Ureter (tissue), 1 donor: ENCODE measurements around the gene KRTAP5-3. TPM values are rescaled to one million over a fixed set of nuclear protein-coding genes. Genes with fewer than 3 reads are reported as not detected.
"Not testable (repeated sequence)": the region's sequence is repeated elsewhere in the genome, so short reads cannot be mapped to it uniquely, and the experiment has no call there.

Source experiments
- DNase-seq: peaks from one replicate; pipeline ENCODE4 v3.0.0-alpha.2; 2020; ENCODE audit warnings: low spot score
- total RNA-seq: library from RNA; stranded (reverse); gene quantifications from one replicate; pipeline ENCODE4 v1.2.4, GENCODE V29; 2023
- donor health status: DM: yes; HTN: yes; CAD: no.

Gene KRTAP5-3
- total RNA-seq, 1 donor from 2014 or later: not detected

DNA sequence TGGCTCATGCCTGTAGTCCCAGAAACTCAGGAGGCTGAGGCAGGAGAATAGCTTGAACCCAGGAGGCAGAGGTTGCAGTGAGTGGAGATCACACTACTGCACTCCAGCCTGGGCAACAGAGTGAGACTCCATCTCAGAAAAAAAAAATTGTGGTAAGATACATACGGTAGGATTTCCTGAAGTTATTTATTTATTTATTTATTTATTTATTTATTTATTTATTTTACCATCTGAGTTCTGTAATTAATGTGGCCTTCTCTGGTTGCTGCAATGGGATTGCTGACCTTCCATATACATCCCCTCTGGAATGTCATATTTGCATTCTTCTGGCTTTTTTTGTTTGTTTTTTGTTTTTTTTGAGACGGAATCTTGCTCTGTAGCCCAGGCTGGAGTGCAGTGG, 25.4 kb downstream of the KRTAP5-3 start:
- DNase-seq: not testable (repeated sequence)

GRCh38 chr11:1581976-1582375, 26.3 kb downstream of the KRTAP5-3 start:
- DNase-seq: no peak

DNA sequence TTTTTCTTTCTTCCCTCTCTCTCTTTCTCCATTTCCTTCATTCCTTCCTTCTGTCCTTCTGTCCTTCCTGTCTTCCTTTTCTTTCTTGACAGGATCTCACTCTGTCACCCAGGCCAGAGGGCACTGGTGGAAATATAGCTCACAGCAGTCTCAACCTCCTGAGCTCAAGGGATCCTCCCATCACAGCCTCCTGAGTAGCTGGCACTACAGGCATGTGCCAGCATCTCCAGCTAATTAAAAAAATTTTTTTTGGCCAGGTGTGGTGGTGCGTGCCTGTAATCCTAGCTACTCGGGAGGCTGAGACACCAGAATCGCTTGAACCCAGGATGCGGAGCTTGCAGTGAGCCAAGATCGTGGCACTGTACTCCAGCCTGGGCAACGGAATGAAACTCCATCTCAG, 31.4 kb downstream of the KRTAP5-3 start:
- DNase-seq: no peak

DNA sequence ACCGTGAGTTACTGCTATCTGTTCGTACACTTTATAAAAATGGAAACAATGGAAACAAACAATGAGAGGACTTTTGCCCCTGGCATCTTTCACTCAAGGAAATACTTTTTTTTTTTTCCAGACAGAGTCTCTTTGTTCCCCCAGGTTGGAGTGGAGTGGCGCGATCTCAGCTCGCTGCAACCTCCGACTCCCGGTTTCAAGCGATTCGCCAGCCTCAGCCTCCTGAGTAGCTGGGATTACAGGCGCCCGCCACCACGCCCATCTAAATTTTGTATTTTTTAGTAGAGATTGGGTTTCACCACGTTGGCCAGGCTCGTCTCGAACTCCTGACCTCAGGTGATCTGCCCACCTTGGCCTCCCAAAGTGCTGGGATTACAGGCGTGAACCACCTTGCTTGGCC, 32.5 kb downstream of the KRTAP5-3 start:
- DNase-seq: not testable (repeated sequence)

- no peak for DNase-seq
Measured at GRCh38 chr11:1574933-1575242, 33.4 kb downstream of the KRTAP5-3 start.

DNA sequence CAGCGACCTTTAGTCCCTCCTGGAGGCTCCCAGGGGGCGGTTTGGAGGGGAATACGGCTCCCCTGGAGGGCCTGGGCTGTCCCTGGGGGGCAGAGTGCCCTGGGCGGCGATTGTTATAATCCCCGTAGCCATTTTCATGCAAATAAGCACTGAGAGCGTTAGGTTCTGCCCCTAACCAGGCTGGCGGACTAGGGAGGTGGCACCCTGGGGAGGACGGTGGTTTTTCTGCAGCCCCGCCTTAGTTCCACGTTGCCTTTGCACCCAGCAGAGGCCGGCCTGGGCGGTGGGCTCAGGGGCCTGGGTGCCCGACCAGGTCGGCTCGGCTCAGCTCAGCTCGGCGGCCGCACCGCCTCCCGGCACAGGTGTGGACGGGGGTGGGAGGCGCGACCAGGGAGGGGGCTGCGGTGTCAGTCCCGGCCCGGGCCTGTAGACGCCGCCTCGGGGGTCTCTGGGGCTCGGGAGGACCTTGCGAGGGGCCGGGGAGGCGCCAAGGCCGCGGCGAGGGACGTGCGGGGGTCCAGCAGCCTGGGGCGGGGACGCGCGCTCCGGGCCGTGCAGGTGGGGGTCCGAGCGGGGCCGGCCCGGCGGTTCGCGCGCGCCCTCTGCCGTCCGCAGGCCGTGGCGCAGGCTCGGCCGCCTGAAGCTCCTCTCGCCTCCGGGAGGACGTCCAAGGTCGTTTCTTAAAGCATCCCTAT, 33.9 kb downstream of the KRTAP5-3 start:
- no peak for DNase-seq

- no peak for DNase-seq
Measured at GRCh38 chr11:1573903-1574237, 34.4 kb downstream of the KRTAP5-3 start.

DNA sequence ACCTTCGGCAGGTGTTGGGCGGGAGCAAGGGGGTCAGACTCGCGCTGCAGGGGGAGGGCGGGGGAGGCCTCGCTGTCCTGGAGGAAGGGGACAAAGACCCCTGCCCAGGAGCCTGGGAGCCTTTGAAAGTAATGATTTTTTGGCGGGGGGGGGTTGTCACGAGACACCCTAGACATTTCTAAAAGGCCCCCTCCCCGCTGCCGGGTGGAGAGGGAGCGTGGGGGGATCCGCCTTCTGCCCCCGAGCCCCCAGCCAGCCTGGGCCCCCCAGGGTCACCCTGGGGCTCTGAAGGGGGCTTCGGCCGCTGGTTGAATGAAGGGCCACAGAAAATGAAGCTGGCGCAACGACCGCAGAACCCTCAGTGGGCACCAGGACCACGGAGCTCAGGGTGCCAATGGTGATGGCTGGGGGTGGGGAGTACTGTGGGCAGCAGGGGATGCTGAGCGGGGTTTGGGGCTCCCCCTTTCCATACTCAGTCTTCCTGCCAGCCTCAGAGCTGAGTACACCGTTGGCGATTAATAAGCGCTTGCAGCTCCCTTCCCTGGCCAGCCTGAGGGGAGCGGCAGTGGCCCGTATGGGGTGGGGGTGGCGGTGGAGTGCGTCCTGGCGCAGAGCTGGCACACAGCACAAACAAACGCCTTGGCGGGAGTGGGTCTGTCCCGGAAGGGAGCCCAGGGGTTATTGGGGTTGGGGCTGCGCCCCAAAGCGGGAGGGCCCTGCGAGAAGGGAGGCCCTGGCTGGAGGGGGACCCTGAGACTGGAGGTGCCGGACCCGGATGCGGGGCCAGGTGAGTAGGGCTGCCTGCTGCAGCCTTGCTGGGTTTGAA, 35.0 kb downstream of the KRTAP5-3 start:
- DNase-seq: no peak

- peak; percentile 91 for DNase-seq
Measured at GRCh38 chr11:1572197-1573076, 35.8 kb downstream of the KRTAP5-3 start, which contains the start of gene DUSP8. Gene DUSP8 (minus strand): TSS chr11:1572271. CDS start chr11:1565826, 6,445 bp downstream.

DNA sequence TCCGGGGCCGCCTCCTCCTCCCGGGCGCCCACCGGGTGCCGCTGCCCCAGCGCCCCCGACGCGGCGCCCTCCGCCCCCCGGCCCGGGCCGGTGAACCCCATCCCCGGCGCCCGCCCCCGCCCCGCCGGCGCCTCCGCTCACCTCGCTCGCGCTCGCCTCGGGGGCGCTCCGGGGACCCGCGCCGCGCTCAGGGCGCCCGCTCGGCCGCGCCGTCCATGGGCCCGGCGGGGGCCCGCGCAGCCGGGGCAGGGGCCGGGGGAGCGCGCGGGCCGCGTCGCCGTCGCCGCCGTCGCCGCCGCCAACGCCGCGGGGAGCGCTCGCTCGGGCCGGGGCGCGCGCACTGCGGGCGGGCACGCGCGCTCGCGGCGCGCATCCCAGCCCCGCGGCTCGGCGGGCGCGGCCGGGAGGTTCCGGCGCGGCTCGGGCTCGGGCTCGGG, 36.5 kb downstream of the KRTAP5-3 start:
- DNase-seq: no peak

DNA sequence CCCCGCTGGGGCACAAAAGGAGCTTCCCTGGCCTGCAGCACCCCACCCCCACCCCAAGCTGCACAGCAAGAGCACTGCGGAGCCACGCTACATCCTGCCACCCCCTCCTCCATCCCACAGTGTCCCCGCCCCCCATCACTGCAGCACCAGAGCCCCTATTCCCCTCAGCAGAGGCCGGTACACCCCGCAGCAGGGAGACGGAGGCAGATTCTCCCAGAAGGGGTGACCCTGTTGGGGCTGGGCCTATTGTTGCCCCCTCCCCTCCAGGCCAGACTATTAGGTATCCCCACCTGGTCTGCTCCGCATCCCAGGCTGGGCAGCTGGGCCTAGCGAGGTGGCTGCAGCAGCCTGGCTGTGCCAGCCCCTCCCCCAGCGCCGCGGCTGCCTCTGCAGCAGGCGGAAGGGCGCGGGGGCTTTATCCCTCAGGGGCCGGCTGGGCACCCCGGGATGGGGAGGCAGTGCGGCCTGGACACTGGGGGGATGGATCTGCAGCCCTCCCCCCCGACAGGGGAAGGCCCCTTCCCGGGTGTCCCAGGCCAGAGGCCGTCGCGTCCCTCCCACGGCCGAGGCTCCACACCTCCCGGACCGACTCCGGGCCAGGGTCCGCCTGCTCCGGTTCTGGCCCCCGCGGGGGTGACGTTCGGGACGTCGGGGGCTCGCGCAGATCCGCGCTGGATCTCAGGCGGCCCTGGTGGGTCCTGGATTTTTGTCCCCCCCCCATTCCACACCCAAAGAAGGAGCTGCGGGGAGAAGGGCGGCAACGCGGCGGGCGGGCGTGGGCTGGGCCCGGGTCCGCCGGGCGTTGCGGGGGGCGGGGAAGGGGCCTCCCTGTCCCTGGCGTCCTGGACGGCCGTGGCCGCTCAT, 37.1 kb downstream of the KRTAP5-3 start:
- DNase-seq: no peak

GRCh38 chr11:1570531-1570895, 37.8 kb downstream of the KRTAP5-3 start:
- DNase-seq: no peak

GRCh38 chr11:1570001-1570453, 38.2 kb downstream of the KRTAP5-3 start:
- DNase-seq: no peak

DNA sequence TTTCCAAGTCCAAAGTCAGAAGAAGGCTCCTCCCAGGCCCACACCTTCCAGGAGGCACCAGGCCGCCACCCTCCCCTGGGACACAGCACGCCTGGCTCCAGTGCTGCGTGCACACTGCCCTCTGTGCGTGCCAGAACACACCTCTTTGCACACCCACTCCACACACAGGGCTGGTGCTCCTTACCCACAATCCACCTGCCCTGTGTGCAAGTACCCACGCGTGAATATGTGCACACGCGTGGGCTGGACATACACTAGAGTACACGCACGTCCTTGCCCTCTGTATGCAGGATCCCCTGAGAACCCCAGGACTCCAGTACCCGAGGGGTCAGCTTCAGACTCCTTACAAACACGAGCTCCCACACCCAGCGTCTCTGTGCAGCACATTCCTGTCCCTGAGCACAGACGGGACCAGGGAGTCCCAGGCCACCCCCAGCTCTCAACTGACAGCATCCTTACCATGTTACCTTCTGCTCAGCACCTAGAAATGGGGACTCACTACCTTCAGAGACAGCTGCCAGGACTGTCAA, 38.9 kb downstream of the KRTAP5-3 start:
- no peak for DNase-seq

DNA sequence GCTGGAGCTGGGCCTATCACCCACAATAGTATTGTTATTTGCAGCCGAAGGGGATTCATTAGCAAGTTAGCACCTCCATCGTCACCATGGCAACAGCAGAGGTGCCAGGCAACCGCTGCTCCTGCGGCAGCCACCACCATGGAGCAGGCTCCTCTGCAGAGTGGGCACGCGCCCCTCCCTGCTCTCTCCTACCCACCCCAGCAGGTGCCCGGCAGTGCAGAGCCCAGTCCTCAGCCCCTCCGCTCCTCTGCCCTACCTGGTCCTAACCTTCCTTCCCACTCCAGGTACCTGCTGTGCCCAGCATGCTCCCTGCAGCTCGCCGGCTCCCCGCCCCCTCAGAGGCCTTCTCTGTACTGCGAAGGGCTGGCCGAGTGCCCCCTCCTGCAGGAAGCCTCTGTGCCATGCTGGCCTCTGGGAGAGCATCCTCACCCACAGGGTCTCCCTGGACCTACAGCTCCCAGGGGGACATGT, 39.8 kb downstream of the KRTAP5-3 start:
- no peak for DNase-seq

GRCh38 chr11:1567721-1568100, 40.6 kb downstream of the KRTAP5-3 start:
- DNase-seq: no peak

- DNase-seq: no peak
Measured at GRCh38 chr11:1567052-1567720, 41.1 kb downstream of the KRTAP5-3 start.

GRCh38 chr11:1566381-1567051, 41.7 kb downstream of the KRTAP5-3 start:
- no peak for DNase-seq

DNA sequence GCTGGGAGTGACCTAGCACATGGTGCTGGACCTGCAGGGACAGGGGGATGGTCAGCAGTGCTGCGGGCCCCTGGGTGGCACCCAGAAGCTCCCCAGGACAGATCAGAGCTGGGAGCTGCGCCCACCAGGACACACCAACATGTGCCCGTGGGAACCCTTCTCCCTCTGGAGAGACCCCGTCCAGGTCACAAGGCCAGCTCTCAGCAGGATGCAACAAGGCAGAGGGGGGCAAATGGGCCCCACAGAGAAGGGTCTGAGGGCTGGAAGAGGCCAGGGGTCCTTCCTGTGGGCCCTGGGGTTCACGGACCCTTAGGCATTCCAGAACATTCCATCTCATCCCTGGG, 42.4 kb downstream of the KRTAP5-3 start:
- DNase-seq: no peak
